Ascending aorta (tissue), 2 donors: ENCODE data around the gene XIRP2. TPM values are rescaled to one million over a fixed set of nuclear protein-coding genes. Genes with fewer than 3 reads are reported as not detected.
"Not testable (repeated sequence)": the region's sequence is repeated elsewhere in the genome, so short reads cannot be mapped to it uniquely, and the experiment has no call there.

ENCODE experiments used
- DNase-seq, 2 donors: peaks; one replicate each; pipeline ENCODE4 v3.0.0-alpha.2; 2019; ENCODE audit warnings: low spot score in 2 of 2
- H3K27ac ChIP-seq, 2 donors: fragments of 200-600 bp; sonication (generic); one replicate each; pipeline ENCODE4 v1.5.1; 2016 to 2017; ENCODE audit warnings: mild to moderate bottlenecking in 1 of 2
- H3K27me3 ChIP-seq: fragments of 200-600 bp; sonication (generic); one replicate; pipeline ENCODE4 v1.5.1; 2017
- H3K36me3 ChIP-seq, 2 donors: fragments of 200-600 bp; sonication (generic); one replicate each; pipeline ENCODE4 v1.5.1; 2016
- H3K4me1 ChIP-seq, 2 donors: fragments of 200-600 bp; sonication (generic); one replicate each; pipeline ENCODE4 v1.5.1; 2016 to 2017; ENCODE audit warnings: mild to moderate bottlenecking in 1 of 2
- H3K4me3 ChIP-seq, 2 donors: fragments of 200-600 bp; sonication (generic); one replicate each; pipeline ENCODE4 v1.5.1; 2016 to 2017; ENCODE audit warnings: mild to moderate bottlenecking in 1 of 2
- H3K9me3 ChIP-seq, 2 donors: fragments of 200-600 bp; sonication (generic); one replicate each; pipeline ENCODE4 v1.5.1; 2016
- intact Hi-C: fragments of 100-400 bp; cut with DNase I; formaldehyde crosslinking; loops from one replicate; pipeline ENCODE4 v1.15.1; 2023
- total RNA-seq: library from RNA; depleted of rRNA; stranded (reverse); fragments of >200 nt; gene quantifications from one replicate; pipeline ENCODE4 v1.1.0, GENCODE V29; 2016
- TF ChIP-seq, protein P1 (sequence below), 3 experiments: fragments of 200-600 bp in 2 of 3; fragments of 450-650 bp in 1 of 3; sonication (generic) in 2 of 3; IDR thresholded peaks; one replicate each; pipeline ENCODE4 v1.5.1; 2016 to 2019; ENCODE audit warnings: antibody characterized with exemption in 3 of 3, mild to moderate bottlenecking in 1 of 3, moderate library complexity in 1 of 3

The XIRP2 gene
- total RNA-seq, 1 donor from 2014 or later: 1.2 TPM

DNA sequence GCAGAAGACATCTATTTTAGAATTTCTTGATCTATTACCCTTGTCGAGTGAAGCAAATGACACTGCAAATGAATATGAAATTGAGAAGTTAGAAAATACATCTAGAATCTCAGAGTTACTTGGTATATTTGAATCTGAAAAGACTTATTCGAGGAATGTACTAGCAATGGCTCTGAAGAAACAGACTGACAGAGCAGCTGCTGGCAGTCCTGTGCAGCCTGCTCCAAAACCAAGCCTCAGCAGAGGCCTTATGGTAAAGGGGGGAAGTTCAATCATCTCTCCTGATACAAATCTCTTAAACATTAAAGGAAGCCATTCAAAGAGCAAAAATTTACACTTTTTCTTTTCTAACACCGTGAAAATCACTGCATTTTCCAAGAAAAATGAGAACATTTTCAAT, 370.4 kb downstream of the XIRP2 start:
- intact Hi-C loops: no loop called here
- H3K4me3 ChIP-seq: no peak overlapping the region
- no peaks in the 10 kb centered on the region for H3K9me3 ChIP-seq
- H3K27ac ChIP-seq: no peak overlapping the region
- no peaks in the 10 kb centered on the region for H3K36me3 ChIP-seq
- no peaks in the 10 kb centered on the region for H3K27me3 ChIP-seq
- TF ChIP-seq, protein P1, sequence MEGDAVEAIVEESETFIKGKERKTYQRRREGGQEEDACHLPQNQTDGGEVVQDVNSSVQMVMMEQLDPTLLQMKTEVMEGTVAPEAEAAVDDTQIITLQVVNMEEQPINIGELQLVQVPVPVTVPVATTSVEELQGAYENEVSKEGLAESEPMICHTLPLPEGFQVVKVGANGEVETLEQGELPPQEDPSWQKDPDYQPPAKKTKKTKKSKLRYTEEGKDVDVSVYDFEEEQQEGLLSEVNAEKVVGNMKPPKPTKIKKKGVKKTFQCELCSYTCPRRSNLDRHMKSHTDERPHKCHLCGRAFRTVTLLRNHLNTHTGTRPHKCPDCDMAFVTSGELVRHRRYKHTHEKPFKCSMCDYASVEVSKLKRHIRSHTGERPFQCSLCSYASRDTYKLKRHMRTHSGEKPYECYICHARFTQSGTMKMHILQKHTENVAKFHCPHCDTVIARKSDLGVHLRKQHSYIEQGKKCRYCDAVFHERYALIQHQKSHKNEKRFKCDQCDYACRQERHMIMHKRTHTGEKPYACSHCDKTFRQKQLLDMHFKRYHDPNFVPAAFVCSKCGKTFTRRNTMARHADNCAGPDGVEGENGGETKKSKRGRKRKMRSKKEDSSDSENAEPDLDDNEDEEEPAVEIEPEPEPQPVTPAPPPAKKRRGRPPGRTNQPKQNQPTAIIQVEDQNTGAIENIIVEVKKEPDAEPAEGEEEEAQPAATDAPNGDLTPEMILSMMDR (IDR thresholded peaks at IDR 0.05): no peak
- no peaks in the 10 kb centered on the region for H3K4me1 ChIP-seq
- no peak for DNase-seq

DNA sequence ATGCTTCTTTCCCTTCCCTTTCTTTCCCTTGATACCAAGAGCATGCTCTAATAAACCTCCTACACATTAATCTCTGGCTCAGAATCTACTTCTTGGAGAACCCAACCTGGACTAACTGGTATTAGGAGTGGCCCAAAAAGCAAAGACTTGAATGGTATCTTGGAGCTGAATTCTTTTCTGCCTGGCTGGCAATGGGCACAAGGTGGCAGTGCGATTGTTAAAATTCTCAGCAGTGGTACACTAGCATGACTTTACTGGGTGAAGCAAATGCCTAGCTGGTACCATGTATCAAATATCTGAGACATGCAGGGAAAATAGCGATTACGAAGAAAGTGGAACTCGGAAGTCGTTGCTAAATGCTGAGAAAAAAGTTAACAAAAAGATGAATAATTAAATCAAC, 376.1 kb downstream of the XIRP2 start:
- no peak for DNase-seq
- TF ChIP-seq, protein P1 (IDR thresholded peaks at IDR 0.05): peak in 1 of 3 experiments; percentile 13

DNA sequence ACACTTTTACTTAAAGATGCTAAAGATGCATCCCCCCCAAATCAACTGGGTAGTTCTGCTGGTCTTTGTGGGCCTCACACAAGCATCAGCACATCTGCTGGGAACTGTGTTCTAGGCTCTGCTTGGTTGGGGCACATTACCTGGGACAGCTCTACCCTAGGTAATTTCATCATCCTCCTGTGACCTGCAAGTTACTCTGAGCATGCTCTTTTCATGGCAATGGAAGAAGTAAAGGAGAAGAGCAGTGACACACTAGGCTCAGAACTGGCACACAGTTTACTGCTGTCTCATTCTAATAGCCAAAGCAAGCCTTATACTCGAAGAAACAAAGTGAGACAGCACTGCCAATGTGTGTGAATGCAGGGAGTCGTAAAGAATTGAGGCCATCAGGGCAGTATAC, 376.7 kb downstream of the XIRP2 start:
- intact Hi-C loops: no loop called here
- no peaks in the 10 kb centered on the region for H3K27me3 ChIP-seq

More for the DNA sequence above, 376.1 kb downstream of the XIRP2 start:
- H3K27me3 ChIP-seq: no peaks in the 10 kb centered on the region
- H3K4me1 ChIP-seq: no peaks in the 10 kb centered on the region
- H3K4me3 ChIP-seq: no peak overlapping the region
- peaks cover 0 to 5% of the 10 kb centered on the region in 2 donors for H3K9me3 ChIP-seq
- no peak overlapping the region for H3K27ac ChIP-seq
- no peaks in the 10 kb centered on the region for H3K36me3 ChIP-seq
- intact Hi-C loops: no loop called here

DNA sequence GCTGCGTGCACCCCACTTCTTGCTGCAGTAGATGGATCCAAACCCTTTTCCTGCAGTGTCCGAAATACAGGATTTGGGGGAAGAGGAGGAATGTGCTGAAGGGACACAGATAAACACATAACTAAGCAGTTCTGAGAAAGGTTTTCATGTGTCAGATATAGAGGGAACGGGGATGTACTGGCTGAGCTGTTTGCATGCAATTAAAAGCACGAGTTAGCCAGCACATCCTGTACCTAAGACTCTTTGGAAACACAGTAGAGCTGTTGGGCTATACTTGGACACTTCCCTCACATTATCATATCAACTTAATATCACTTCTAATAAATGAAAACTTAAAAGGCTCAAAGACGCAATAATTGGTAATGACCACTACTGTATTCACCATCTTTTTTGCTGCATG, 377.4 kb downstream of the XIRP2 start:
- TF ChIP-seq, protein P1 (IDR thresholded peaks at IDR 0.05): no peak

More for the DNA sequence above, 376.7 kb downstream of the XIRP2 start:
- Histone ChIP-seq H3K9me3 (peaks cover 0 to 5% of the 10 kb centered on the region in 2 donors), H3K4me1 (no peaks in the 10 kb centered on the region), H3K27ac (no peak overlapping the region), H3K4me3 (no peak overlapping the region), H3K36me3 (no peaks in the 10 kb centered on the region)
- TF ChIP-seq, protein P1 (IDR thresholded peaks at IDR 0.05): no peak
- no peak for DNase-seq

DNA sequence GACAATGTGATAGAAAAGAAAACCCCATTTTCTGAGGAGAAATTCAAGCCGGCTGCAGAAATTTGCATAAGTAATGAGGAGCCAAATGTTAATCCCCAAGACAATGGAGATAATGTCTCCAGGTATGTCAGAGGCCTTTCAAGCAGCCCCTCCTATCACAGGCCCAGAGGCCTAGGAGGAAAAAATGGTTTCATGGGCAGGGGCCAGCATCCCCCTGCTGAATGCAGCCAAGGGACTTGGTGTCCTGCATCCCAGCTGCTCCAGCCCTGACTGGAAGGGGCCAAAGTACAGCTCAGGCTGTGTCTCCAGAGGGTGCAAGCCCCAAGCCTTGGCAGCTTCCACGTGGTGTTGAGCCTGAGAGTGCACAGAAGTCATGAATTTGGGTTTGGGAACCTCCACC, 380.0 kb downstream of the XIRP2 start:
- DNase-seq, H3K27me3 ChIP-seq, H3K36me3 ChIP-seq, H3K27ac ChIP-seq, intact Hi-C loops, H3K4me1 ChIP-seq, H3K9me3 ChIP-seq, H3K4me3 ChIP-seq: not testable (repeated sequence)

More for the DNA sequence above, 377.4 kb downstream of the XIRP2 start:
- H3K4me1 ChIP-seq: no peaks in the 10 kb centered on the region
- H3K4me3 ChIP-seq: no peak overlapping the region
- intact Hi-C loops: no loop called here
- H3K27ac ChIP-seq: no peak overlapping the region
- H3K36me3 ChIP-seq: no peaks in the 10 kb centered on the region
- no peak for DNase-seq
- no peaks in the 10 kb centered on the region for H3K27me3 ChIP-seq
- H3K9me3 ChIP-seq: peaks cover 0 to 5% of the 10 kb centered on the region in 2 donors

DNA sequence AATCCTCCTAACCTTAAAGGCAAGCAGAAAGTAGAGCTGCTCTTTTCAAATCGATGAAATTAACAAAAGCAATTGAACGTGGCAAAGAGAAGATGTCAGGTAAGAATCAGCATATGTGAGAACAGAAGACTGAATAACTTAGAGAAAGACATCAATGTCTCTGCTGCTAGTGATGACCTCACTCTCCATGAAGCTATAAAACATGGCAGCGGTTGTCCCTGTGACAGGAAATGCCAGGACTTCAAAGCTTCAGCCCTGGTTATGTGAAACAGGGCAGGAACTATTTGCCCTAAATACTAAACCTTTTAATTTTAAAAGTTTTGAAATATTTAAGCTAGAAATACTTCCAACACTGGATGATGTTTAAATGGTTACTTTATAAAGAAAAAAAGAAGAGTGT, 383.7 kb downstream of the XIRP2 start:
- intact Hi-C loops: no loop called here
- Histone ChIP-seq H3K4me3 (no peak overlapping the region), H3K27ac (no peak overlapping the region), H3K9me3 (peaks cover 0 to 5% of the 10 kb centered on the region in 2 donors), H3K36me3 (no peaks in the 10 kb centered on the region), H3K4me1 (no peaks in the 10 kb centered on the region), H3K27me3 (no peaks in the 10 kb centered on the region)
- no peak for DNase-seq
- TF ChIP-seq, protein P1 (IDR thresholded peaks at IDR 0.05): no peak
